ENCODE measurements around the gene KIAA0930.

The KIAA0930 gene

DNA sequence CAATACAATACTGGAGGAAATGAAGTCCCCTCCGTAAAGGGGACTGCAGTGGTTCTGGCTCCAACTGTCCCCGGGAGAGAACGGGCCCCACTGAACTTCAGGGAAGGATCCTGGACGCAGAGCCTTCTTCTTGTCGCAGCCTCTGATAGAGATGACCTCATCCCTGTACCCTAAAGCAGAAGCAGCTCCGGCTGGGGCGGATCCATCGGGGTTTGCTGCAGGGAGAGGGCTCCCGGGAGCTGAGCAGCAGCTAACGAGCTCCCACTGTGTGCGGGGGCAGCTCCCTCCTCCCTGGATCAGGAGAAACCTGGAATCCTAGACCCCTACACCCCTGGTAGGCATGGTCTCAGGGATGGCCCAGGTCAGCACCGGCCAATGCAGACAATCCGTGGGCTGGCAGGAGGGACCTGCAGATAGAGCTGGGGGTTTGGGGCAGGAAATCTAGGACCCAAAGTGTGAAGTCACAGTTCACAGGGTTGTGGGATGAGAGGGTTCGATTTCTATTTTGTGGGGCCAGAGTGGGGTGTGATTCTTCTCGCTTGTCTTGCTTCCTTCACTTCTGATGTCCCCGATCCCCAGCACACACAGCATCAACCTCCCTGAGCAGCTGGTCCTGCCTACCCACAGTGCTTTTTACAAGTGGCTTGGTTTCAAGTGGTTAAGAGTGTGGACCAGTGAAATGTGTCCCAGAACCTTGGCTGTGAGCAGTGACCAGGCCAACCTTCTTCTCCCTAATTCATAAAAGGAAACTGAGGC lies 12.9 kb downstream of the KIAA0930 start:
- H3K4me3 ChIP-seq (ENCODE audit: low read depth, low read length) = no peak overlapping the region
- POLR2A ChIA-PET = no interaction called here
- TF ChIP-seq, protein P1, sequence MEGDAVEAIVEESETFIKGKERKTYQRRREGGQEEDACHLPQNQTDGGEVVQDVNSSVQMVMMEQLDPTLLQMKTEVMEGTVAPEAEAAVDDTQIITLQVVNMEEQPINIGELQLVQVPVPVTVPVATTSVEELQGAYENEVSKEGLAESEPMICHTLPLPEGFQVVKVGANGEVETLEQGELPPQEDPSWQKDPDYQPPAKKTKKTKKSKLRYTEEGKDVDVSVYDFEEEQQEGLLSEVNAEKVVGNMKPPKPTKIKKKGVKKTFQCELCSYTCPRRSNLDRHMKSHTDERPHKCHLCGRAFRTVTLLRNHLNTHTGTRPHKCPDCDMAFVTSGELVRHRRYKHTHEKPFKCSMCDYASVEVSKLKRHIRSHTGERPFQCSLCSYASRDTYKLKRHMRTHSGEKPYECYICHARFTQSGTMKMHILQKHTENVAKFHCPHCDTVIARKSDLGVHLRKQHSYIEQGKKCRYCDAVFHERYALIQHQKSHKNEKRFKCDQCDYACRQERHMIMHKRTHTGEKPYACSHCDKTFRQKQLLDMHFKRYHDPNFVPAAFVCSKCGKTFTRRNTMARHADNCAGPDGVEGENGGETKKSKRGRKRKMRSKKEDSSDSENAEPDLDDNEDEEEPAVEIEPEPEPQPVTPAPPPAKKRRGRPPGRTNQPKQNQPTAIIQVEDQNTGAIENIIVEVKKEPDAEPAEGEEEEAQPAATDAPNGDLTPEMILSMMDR (IDR thresholded peaks at IDR 0.05; ENCODE audit: insufficient read depth, low read length, missing control alignments) = no peak
- DNase-seq (ENCODE audit: low read depth, low spot score) = no peak
- CTCF ChIA-PET = no interaction called here

DNA sequence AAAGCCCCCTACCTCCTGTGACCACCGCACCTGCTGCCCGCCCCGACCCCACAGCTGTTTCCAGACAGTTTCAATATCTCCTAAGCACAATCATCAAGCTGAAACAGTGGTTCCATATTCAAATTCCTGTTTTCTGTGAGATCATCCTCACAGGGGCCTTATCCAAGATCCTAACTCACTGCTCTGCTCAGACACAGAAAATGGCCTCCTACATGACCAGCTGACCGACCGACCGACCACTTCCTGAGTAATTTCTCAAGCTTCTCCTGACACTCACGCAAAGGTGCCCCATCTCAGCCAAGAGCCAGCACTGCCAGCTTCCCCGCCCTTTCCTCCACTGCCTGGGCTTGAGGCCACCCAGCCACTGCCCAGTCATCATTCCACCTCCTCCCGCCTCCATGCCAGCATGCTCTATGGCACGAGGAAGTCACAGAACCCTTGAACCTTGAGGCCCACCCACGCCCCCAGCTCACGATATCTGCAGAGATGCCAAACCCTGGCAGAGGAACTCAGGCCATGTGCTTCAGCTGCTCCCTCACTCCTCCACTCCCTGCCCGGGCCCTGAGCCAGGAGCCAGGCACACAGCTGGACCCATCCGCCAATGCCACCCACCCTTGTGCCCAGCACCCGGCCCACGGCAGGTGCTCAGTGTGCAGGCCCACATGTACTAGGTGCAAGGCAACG lies 14.0 kb downstream of the KIAA0930 start:
- ChIA-PET POLR2A (no interaction called here), CTCF (interaction anchor here (0.8 kb wide), 1 partner anchor 17 kb away, joined by 3 read pairs; no protein-coding TSS in a partner anchor)
- DNase-seq (ENCODE audit: low read depth, low spot score) = no peak
- H3K4me3 ChIP-seq (ENCODE audit: low read depth, low read length) = no peak overlapping the region
- TF ChIP-seq, protein P1 (IDR thresholded peaks at IDR 0.05; ENCODE audit: insufficient read depth, low read length, missing control alignments) = no peak

DNA sequence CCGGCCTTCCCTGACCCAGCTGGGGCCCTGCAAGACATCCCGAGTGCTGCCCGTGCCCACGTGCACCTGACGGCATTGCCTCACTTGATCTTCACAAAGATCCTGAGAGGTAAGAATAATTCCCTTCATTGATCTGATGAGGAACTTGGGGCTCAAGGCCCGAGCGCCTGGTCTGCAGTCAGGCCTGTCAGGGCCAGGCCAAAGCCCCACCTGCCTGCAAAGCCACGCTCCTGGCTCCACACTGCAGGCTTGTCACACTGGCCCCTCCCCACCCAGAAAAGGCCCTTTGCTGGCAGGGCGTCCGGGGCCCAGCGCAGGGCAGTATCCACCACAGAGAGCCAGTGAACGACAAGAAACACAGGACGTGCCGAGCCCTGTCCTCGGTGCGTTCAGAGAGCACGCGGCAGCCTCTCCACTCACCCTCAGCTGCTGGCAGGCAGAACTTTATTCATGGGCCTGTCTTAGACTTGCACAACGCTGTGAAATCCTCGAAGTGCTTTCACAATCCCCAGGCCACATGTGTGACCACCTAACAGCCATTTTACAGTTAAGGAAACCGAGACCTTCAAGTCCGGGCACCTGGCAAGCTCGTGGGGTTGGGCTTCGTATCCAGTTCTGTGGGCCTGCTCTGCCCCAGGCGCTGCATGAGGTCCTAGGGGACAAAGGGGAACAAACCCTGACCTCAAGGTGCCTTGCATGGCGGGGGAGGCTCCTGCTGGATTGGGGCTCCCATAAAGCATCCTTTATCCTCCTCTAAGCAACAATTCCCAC lies 14.8 kb downstream of the KIAA0930 start:
- TF ChIP-seq, protein P1 (IDR thresholded peaks at IDR 0.05; ENCODE audit: insufficient read depth, low read length, missing control alignments) = no peak
- POLR2A ChIA-PET = no interaction called here
- CTCF ChIA-PET = interaction anchor here (0.8 kb wide), 1 partner anchor 16 kb away, joined by 3 read pairs; no protein-coding TSS in a partner anchor
- DNase-seq (ENCODE audit: low read depth, low spot score) = no peak
- H3K4me3 ChIP-seq (ENCODE audit: low read depth, low read length) = no peak overlapping the region

DNA sequence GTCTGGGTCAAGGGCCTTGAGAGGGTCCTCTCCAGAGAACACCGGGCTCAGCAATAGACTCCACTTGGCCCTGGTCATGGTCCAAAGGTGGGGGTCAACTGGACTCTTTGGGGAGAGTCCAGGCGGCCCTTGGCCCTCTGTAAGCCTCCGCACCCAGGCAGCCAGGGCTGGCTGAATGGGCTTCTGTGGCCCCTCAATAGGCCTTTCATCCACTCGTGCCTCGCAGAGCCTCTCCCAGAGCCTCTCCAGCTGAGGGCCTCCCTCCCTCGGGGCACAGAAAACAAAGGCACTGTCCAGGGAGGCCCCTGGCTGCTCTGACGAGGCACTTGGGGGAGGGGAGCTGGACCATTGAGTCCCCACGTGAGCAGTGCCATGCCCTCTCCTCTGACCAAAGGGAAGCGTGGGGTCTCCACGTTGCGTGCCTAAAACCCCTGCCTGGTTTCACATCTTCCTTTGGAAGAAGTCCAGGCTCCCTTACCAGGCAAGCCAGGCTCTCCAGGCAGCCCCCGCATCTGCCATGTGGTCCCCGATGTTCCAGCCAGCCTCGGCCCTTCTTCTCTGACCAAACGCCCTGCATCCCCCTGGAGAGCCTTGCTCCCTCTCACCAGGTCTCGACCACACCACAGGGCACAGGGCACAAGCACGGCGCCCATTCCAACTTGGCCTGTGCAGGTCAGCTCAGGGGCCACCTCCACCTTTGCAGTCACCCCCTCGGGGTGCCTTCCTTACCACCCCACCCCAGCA lies 15.5 kb downstream of the KIAA0930 start:
- TF ChIP-seq, protein P1 (IDR thresholded peaks at IDR 0.05; ENCODE audit: insufficient read depth, low read length, missing control alignments) = no peak
- DNase-seq (ENCODE audit: low read depth, low spot score) = no peak
- CTCF ChIA-PET = no interaction called here
- POLR2A ChIA-PET = no interaction called here
- no peak overlapping the region for H3K4me3 ChIP-seq (ENCODE audit: low read depth, low read length)

DNA sequence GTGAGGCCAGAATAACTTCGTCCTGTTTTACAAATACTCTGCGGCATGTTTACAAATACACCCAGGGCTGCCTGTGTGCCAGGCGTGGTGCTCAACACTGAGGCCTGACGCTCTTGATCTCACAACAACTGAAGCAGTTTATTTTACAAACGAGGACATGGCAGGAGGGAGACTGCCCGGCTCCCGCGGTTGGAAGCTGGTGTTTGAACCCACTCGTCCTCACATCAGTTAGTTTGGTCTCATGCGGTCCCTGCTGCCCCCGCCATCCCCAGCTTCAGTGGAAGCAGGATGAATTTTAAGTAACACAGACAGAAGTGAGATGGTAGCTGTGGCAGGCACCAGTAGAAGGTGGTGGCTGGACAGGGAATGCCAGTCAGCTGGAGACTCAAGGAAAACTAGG lies 16.4 kb downstream of the KIAA0930 start:
- POLR2A ChIA-PET = no interaction called here
- no peak for DNase-seq (ENCODE audit: low read depth, low spot score)
- no peak overlapping the region for H3K4me3 ChIP-seq (ENCODE audit: low read depth, low read length)
- CTCF ChIA-PET = no interaction called here
- TF ChIP-seq, protein P1 (IDR thresholded peaks at IDR 0.05; ENCODE audit: insufficient read depth, low read length, missing control alignments) = no peak
